ENCODE results near the gene MRGPRF. TPM values are rescaled to one million over a fixed set of nuclear protein-coding genes. Genes with fewer than 3 reads are reported as not detected.

Gene MRGPRF
- total RNA-seq, 1 experiment from 2014 or later: 0.35 TPM

- Histone ChIP-seq H3K79me2 (ENCODE audit: low read depth) (no peaks in the 10 kb centered on the region), H3K9me3 (ENCODE audit: insufficient read depth, low read depth) (no peaks in the 10 kb centered on the region), H2AFZ (no peak overlapping the region), H4K20me1 (ENCODE audit: insufficient read depth) (no peaks in the 10 kb centered on the region), H3K4me1 (replicated peaks; ENCODE audit: insufficient read depth) (no peaks in the 10 kb centered on the region), H3K9me2 (ENCODE audit: insufficient read depth) (no peaks in the 10 kb centered on the region), H3K27ac (no peak overlapping the region), H3F3A (ENCODE audit: insufficient read depth, low read depth) (no peaks in the 10 kb centered on the region), H3K27me3 (ENCODE audit: insufficient read depth, low read depth) (peaks cover 10% of the 10 kb centered on the region; the same call in 1 of the 2 replicates), H3K4me3 (no peak overlapping the region), H3K36me3 (ENCODE audit: low read depth) (no peaks in the 10 kb centered on the region), H3K4me2 (no peak overlapping the region)
- TF ChIP-seq CTCF (conservative IDR thresholded peaks at IDR 0.05): no peak
- no peak for TF ChIP-seq EZH2 (IDR thresholded peaks at IDR 0.05; ENCODE audit: low read depth)
- POLR2A ChIA-PET (ENCODE audit: unreplicated experiment): no interaction called here
- no peak for DNase-seq
- CTCF ChIA-PET: no interaction called here
- no TSS peak for BruUV-seq (replicated peaks)
- intact Hi-C loops (cut with micrococcal nuclease; ENCODE audit: unreplicated experiment): no loop called here
Observed at GRCh38 chr11:69022260-69022659, 9.2 kb upstream of the MRGPRF start.

GRCh38 chr11:69018924-69019323 is 5.9 kb upstream of the MRGPRF start:
- no peaks in the 10 kb centered on the region for H4K20me1 ChIP-seq (ENCODE audit: insufficient read depth)
- H3K27ac ChIP-seq: no peak overlapping the region
- H3K4me3 ChIP-seq: no peak overlapping the region

GRCh38 chr11:69017951-69018350 is 4.9 kb upstream of the MRGPRF start:
- Histone ChIP-seq H3F3A (ENCODE audit: insufficient read depth, low read depth) (no peaks in the 10 kb centered on the region), H3K9me2 (ENCODE audit: insufficient read depth) (no peaks in the 10 kb centered on the region), H3K4me1 (replicated peaks; ENCODE audit: insufficient read depth) (no peaks in the 10 kb centered on the region), H3K9me3 (ENCODE audit: insufficient read depth, low read depth) (no peaks in the 10 kb centered on the region), H3K4me3 (no peak overlapping the region), H3K36me3 (ENCODE audit: low read depth) (no peaks in the 10 kb centered on the region), H4K20me1 (ENCODE audit: insufficient read depth) (no peaks in the 10 kb centered on the region), H3K79me2 (ENCODE audit: low read depth) (no peaks in the 10 kb centered on the region), H3K27ac (no peak overlapping the region), H2AFZ (no peak overlapping the region), H3K27me3 (ENCODE audit: insufficient read depth, low read depth) (peaks cover 24% of the 10 kb centered on the region; the same call in 1 of the 2 replicates), H3K4me2 (no peak overlapping the region)
- CTCF ChIA-PET: no interaction called here
- POLR2A ChIA-PET (ENCODE audit: unreplicated experiment): interaction anchor here (0.6 kb wide), 1 partner anchor 23 kb away, joined by 5 read pairs; no protein-coding TSS in a partner anchor
- TF ChIP-seq EZH2 (IDR thresholded peaks at IDR 0.05; ENCODE audit: low read depth): no peak
- no peak for TF ChIP-seq CTCF (conservative IDR thresholded peaks at IDR 0.05)
- DNase-seq: no peak
- no TSS peak for BruUV-seq (replicated peaks)
- intact Hi-C loops (cut with micrococcal nuclease; ENCODE audit: unreplicated experiment): no loop called here

More at GRCh38 chr11:69018924-69019323, 5.9 kb upstream of the MRGPRF start:
- no peaks in the 10 kb centered on the region for H3K36me3 ChIP-seq (ENCODE audit: low read depth)
- no peaks in the 10 kb centered on the region for H3K9me3 ChIP-seq (ENCODE audit: insufficient read depth, low read depth)
- no peak for TF ChIP-seq CTCF (conservative IDR thresholded peaks at IDR 0.05)
- no peak for TF ChIP-seq EZH2 (IDR thresholded peaks at IDR 0.05; ENCODE audit: low read depth)
- POLR2A ChIA-PET (ENCODE audit: unreplicated experiment): interaction anchor here (0.7 kb wide), 1 partner anchor 10 kb away, joined by 7 read pairs; no protein-coding TSS in a partner anchor
- no peak overlapping the region for H3K4me2 ChIP-seq
- H3K27me3 ChIP-seq (ENCODE audit: insufficient read depth, low read depth): peaks cover 15% of the 10 kb centered on the region; the same call in 1 of the 2 replicates
- CTCF ChIA-PET: no interaction called here
- intact Hi-C loops (cut with micrococcal nuclease; ENCODE audit: unreplicated experiment): no loop called here
- no peaks in the 10 kb centered on the region for H3K79me2 ChIP-seq (ENCODE audit: low read depth)
- H3K4me1 ChIP-seq (replicated peaks; ENCODE audit: insufficient read depth): no peaks in the 10 kb centered on the region
- no peak overlapping the region for H2AFZ ChIP-seq
- no peak for DNase-seq
- no peaks in the 10 kb centered on the region for H3F3A ChIP-seq (ENCODE audit: insufficient read depth, low read depth)
- no TSS peak for BruUV-seq (replicated peaks)
- H3K9me2 ChIP-seq (ENCODE audit: insufficient read depth): no peaks in the 10 kb centered on the region

Measured in PC-9 (cell line).